Uterus (tissue), 2 donors: ENCODE measurements around the gene SYNJ2.

Experiments
- POLR2A ChIP-seq, 2 donors: fragments of 450-650 bp; IDR thresholded peaks; one replicate each; pipeline ENCODE4 v1.6.1; 2016; ENCODE audit warnings: antibody characterized with exemption in 2 of 2, mild to moderate bottlenecking in 1 of 2, moderate library complexity in 1 of 2
- TF ChIP-seq, protein P1 (sequence below), 4 experiments: fragments of 200-600 bp in 2 of 4; fragments of 450-650 bp in 2 of 4; sonication (generic) in 2 of 4; IDR thresholded peaks; one replicate each; pipeline ENCODE4 v1.5.1; 2016 to 2019; ENCODE audit warnings: antibody characterized with exemption in 4 of 4, mild to moderate bottlenecking in 2 of 4, moderate library complexity in 1 of 4

DNA sequence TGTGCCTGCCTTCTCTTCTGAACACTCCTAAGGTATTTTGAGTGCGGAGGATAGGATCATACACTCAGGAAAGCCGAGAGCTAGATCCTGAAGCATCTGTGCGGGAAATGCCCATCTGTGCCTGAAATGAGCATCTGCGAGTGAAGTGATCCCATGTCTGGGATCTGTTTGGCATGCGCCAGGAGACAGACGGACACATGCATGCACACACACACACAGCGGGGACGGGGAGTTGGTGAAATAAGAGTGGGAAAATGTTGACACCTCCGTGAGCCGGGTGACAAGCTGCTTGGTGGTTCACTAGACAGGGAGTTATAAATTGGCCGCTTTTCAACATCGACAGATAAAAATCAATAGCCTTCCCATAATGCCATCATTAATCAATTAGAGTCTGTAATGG lies 13.8 kb downstream of the SYNJ2 start:
- TF ChIP-seq, protein P1, sequence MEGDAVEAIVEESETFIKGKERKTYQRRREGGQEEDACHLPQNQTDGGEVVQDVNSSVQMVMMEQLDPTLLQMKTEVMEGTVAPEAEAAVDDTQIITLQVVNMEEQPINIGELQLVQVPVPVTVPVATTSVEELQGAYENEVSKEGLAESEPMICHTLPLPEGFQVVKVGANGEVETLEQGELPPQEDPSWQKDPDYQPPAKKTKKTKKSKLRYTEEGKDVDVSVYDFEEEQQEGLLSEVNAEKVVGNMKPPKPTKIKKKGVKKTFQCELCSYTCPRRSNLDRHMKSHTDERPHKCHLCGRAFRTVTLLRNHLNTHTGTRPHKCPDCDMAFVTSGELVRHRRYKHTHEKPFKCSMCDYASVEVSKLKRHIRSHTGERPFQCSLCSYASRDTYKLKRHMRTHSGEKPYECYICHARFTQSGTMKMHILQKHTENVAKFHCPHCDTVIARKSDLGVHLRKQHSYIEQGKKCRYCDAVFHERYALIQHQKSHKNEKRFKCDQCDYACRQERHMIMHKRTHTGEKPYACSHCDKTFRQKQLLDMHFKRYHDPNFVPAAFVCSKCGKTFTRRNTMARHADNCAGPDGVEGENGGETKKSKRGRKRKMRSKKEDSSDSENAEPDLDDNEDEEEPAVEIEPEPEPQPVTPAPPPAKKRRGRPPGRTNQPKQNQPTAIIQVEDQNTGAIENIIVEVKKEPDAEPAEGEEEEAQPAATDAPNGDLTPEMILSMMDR (IDR thresholded peaks at IDR 0.05), result no peak
- TF ChIP-seq POLR2A (IDR thresholded peaks at IDR 0.05), result no peak
